Measurements from ENCODE around the gene C3AR1. TPM values are rescaled to one million over a fixed set of nuclear protein-coding genes. Genes with fewer than 3 reads are reported as not detected.

C3AR1 gene
- total RNA-seq, 1 experiment from 2014 or later: 0.09 TPM

DNA sequence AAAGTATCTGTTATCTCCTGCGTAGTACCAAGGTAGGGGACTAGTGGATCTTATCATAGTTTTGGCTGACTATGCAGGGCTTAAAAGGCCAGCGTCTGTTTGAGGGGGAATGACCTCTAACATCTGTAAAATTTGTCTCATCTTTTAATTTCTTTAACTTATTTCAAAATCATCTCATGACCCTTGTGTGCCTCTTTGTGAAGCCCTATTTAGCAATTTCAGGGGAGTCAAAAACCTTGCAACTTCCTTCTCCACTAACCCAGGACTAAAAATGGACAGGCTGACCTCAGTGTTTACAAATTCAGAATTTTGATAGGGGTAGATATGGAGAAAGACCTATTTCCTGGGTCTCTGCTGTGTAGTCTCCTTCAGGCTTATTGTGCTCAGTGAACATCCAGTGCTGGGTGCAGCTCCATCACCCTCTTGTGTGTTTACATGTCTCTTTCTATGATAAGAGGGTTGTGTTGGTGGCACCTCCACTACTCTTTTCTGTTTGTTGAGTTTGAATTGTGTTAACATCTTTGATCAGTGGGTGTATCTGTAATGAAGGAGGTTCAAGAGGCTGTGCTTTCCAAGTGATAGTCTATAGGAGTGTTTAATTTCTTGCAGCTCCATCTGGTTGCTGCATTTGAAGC lies 30.2 kb upstream of the C3AR1 start (continued):
- TF ChIP-seq, protein P1, sequence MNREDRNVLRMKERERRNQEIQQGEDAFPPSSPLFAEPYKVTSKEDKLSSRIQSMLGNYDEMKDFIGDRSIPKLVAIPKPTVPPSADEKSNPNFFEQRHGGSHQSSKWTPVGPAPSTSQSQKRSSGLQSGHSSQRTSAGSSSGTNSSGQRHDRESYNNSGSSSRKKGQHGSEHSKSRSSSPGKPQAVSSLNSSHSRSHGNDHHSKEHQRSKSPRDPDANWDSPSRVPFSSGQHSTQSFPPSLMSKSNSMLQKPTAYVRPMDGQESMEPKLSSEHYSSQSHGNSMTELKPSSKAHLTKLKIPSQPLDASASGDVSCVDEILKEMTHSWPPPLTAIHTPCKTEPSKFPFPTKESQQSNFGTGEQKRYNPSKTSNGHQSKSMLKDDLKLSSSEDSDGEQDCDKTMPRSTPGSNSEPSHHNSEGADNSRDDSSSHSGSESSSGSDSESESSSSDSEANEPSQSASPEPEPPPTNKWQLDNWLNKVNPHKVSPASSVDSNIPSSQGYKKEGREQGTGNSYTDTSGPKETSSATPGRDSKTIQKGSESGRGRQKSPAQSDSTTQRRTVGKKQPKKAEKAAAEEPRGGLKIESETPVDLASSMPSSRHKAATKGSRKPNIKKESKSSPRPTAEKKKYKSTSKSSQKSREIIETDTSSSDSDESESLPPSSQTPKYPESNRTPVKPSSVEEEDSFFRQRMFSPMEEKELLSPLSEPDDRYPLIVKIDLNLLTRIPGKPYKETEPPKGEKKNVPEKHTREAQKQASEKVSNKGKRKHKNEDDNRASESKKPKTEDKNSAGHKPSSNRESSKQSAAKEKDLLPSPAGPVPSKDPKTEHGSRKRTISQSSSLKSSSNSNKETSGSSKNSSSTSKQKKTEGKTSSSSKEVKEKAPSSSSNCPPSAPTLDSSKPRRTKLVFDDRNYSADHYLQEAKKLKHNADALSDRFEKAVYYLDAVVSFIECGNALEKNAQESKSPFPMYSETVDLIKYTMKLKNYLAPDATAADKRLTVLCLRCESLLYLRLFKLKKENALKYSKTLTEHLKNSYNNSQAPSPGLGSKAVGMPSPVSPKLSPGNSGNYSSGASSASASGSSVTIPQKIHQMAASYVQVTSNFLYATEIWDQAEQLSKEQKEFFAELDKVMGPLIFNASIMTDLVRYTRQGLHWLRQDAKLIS (CRISPR knock-in tag; IDR thresholded peaks at IDR 0.05; ENCODE audit: borderline replicate concordance): no peak

DNA sequence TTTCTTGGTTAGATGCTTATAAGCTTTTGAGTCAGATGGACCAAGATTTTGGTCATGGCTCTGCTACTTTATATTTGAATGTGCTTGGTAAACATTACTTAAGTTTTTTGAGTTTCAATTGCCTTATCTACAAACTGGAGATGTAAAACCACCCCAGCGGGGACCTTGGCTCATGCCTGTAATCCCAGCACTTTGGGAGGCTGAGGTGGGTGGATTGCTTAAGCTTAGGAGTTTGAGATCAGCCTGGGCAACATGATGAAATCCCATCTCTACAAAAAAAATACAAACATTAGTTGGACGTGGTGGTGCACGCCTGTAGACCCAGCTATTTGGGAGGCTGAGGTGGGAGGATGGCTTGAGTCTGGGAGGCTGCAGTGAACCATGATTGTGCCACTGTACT lies 27.1 kb upstream of the C3AR1 start:
- ChIA-PET POLR2A (no interaction called here), CTCF (no interaction called here)
- no peaks in the 10 kb centered on the region for H3K9me3 Mint-ChIP-seq
- H3K27ac Mint-ChIP-seq: no peak overlapping the region
- DNase-seq (ENCODE audit: low spot score) (no peak), ATAC-seq (no peak)
- no peak overlapping the region for H3K4me3 Mint-ChIP-seq
- TF ChIP-seq, protein P2, sequence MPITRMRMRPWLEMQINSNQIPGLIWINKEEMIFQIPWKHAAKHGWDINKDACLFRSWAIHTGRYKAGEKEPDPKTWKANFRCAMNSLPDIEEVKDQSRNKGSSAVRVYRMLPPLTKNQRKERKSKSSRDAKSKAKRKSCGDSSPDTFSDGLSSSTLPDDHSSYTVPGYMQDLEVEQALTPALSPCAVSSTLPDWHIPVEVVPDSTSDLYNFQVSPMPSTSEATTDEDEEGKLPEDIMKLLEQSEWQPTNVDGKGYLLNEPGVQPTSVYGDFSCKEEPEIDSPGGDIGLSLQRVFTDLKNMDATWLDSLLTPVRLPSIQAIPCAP (CRISPR knock-in tag; IDR thresholded peaks at IDR 0.05): no peak
- no peak for TF ChIP-seq SOX15 (CRISPR knock-in tag; IDR thresholded peaks at IDR 0.05)
- TF ChIP-seq, protein P3, sequence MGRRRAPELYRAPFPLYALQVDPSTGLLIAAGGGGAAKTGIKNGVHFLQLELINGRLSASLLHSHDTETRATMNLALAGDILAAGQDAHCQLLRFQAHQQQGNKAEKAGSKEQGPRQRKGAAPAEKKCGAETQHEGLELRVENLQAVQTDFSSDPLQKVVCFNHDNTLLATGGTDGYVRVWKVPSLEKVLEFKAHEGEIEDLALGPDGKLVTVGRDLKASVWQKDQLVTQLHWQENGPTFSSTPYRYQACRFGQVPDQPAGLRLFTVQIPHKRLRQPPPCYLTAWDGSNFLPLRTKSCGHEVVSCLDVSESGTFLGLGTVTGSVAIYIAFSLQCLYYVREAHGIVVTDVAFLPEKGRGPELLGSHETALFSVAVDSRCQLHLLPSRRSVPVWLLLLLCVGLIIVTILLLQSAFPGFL (CRISPR knock-in tag; IDR thresholded peaks at IDR 0.05; ENCODE audit: borderline replicate concordance): no peak
- TF ChIP-seq, protein P4, sequence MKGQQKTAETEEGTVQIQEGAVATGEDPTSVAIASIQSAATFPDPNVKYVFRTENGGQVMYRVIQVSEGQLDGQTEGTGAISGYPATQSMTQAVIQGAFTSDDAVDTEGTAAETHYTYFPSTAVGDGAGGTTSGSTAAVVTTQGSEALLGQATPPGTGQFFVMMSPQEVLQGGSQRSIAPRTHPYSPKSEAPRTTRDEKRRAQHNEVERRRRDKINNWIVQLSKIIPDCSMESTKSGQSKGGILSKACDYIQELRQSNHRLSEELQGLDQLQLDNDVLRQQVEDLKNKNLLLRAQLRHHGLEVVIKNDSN (CRISPR knock-in tag; IDR thresholded peaks at IDR 0.05): no peak
- no peak for TF ChIP-seq ZNF263 (CRISPR knock-in tag; IDR thresholded peaks at IDR 0.05; ENCODE audit: low read depth)
- TF ChIP-seq, protein P5, sequence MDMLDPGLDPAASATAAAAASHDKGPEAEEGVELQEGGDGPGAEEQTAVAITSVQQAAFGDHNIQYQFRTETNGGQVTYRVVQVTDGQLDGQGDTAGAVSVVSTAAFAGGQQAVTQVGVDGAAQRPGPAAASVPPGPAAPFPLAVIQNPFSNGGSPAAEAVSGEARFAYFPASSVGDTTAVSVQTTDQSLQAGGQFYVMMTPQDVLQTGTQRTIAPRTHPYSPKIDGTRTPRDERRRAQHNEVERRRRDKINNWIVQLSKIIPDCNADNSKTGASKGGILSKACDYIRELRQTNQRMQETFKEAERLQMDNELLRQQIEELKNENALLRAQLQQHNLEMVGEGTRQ (CRISPR knock-in tag; IDR thresholded peaks at IDR 0.05): no peak
- TF ChIP-seq, protein P6, sequence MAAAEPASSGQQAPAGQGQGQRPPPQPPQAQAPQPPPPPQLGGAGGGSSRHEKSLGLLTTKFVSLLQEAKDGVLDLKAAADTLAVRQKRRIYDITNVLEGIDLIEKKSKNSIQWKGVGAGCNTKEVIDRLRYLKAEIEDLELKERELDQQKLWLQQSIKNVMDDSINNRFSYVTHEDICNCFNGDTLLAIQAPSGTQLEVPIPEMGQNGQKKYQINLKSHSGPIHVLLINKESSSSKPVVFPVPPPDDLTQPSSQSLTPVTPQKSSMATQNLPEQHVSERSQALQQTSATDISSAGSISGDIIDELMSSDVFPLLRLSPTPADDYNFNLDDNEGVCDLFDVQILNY (CRISPR knock-in tag; IDR thresholded peaks at IDR 0.05): no peak
- TF ChIP-seq KAT7 (CRISPR knock-in tag; IDR thresholded peaks at IDR 0.05; ENCODE audit: borderline replicate concordance): no peak
- no peaks in the 10 kb centered on the region for H3K4me1 Mint-ChIP-seq
- H3K27me3 Mint-ChIP-seq (ENCODE audit: low read depth): no peaks in the 10 kb centered on the region
- peaks cover 64% of the 10 kb centered on the region for H3K36me3 Mint-ChIP-seq

DNA sequence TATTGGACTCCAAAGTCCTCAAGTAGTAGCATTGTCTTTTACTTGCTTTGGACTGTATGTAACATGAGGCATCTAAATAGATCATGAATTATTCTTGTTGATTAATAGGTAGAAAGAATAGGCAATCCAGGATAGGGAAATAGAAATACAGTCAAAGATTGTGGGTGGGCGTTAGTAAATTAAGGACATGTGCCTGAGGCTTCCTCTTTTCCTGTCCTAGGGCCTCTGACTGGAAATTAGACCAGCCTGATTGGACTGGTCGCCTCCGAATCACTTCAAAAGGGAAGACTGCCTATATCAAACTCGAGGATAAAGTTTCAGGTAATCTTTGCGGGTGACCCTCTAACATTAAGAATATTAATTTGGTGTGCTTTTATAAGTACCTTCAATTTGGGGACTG lies 23.6 kb upstream of the C3AR1 start:
- H3K27ac Mint-ChIP-seq: no peak overlapping the region
- POLR2A ChIA-PET: no interaction called here
- H3K4me3 Mint-ChIP-seq: no peak overlapping the region
- no peaks in the 10 kb centered on the region for H3K27me3 Mint-ChIP-seq (ENCODE audit: low read depth)
- H3K36me3 Mint-ChIP-seq: peaks cover 39% of the 10 kb centered on the region
- CTCF ChIA-PET: no interaction called here
- ATAC-seq (no peak), DNase-seq (ENCODE audit: low spot score) (no peak)
- H3K4me1 Mint-ChIP-seq: no peaks in the 10 kb centered on the region
- H3K9me3 Mint-ChIP-seq: no peaks in the 10 kb centered on the region
- TF ChIP-seq, protein P7, sequence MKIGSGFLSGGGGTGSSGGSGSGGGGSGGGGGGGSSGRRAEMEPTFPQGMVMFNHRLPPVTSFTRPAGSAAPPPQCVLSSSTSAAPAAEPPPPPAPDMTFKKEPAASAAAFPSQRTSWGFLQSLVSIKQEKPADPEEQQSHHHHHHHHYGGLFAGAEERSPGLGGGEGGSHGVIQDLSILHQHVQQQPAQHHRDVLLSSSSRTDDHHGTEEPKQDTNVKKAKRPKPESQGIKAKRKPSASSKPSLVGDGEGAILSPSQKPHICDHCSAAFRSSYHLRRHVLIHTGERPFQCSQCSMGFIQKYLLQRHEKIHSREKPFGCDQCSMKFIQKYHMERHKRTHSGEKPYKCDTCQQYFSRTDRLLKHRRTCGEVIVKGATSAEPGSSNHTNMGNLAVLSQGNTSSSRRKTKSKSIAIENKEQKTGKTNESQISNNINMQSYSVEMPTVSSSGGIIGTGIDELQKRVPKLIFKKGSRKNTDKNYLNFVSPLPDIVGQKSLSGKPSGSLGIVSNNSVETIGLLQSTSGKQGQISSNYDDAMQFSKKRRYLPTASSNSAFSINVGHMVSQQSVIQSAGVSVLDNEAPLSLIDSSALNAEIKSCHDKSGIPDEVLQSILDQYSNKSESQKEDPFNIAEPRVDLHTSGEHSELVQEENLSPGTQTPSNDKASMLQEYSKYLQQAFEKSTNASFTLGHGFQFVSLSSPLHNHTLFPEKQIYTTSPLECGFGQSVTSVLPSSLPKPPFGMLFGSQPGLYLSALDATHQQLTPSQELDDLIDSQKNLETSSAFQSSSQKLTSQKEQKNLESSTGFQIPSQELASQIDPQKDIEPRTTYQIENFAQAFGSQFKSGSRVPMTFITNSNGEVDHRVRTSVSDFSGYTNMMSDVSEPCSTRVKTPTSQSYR (CRISPR knock-in tag; IDR thresholded peaks at IDR 0.05): no peak
- TF ChIP-seq, protein P8, sequence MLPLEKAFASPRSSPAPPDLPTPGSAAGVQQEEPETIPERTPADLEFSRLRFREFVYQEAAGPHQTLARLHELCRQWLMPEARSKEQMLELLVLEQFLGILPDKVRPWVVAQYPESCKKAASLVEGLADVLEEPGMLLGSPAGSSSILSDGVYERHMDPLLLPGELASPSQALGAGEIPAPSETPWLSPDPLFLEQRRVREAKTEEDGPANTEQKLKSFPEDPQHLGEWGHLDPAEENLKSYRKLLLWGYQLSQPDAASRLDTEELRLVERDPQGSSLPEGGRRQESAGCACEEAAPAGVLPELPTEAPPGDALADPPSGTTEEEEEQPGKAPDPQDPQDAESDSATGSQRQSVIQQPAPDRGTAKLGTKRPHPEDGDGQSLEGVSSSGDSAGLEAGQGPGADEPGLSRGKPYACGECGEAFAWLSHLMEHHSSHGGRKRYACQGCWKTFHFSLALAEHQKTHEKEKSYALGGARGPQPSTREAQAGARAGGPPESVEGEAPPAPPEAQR (CRISPR knock-in tag; IDR thresholded peaks at IDR 0.05): no peak
- TF ChIP-seq, protein P9, sequence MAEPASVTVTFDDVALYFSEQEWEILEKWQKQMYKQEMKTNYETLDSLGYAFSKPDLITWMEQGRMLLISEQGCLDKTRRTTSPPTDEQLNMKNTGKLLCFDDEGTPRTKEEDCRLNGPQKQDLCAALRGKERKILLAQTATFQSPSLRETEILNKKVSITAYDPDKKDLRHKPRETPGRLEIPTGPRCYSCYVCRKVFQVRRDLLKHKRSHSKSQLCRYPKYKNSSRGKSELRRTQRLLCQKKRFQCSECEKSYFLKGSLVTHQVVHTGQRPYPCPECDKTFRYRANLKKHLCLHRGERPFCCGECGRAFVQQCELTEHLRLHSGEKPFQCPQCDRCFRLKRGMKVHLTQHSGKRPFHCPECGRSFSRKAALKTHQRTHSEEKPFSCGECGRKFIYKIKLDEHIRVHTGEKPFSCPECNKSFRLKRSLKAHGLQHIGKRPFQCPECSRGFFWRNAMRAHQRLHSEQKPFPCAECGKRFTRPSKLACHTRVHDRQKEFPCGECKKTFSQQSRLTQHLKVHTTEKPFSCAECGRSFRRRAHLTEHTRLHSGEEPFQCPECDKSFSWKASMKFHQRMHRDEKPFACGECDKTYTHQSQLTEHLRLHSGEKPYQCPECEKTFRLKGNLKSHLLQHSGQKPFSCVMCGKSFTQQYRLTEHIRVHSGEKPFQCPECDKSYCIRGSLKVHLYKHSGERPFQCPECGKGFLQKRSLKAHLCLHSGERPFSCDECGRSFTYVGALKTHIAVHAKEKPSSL (CRISPR knock-in tag; conservative IDR thresholded peaks at IDR 0.05): no peak
- TF ChIP-seq IRF2 (CRISPR knock-in tag; IDR thresholded peaks at IDR 0.05; ENCODE audit: borderline replicate concordance, low read depth): no peak
- no peak for TF ChIP-seq NR1H2 (CRISPR knock-in tag; IDR thresholded peaks at IDR 0.05)
- TF ChIP-seq CREB1 (CRISPR knock-in tag; IDR thresholded peaks at IDR 0.05): no peak
- TF ChIP-seq ZNF232 (CRISPR knock-in tag; IDR thresholded peaks at IDR 0.05): no peak
